Neural progenitor cell (in vitro differentiated cells): Measurements from ENCODE around the gene GREB1L. TPM values are rescaled to one million over a fixed set of nuclear protein-coding genes. Genes with fewer than 3 reads are reported as not detected.

Source experiments
- DNase-seq: peaks from one replicate; pipeline ENCODE4 v3.0.0-alpha.2; 2016; ENCODE audit warnings: low spot score
- H2AFZ ChIP-seq: fragments of 200-600 bp; sonication (generic); replicated peaks from 2 replicates; pipeline ENCODE4 v1.6.1; 2016; ENCODE audit warnings: antibody characterized with exemption
- H3F3A ChIP-seq: fragments of 200-600 bp; sonication (generic); 2 replicates; pipeline ENCODE4 v1.6.1; 2016; ENCODE audit warnings: antibody characterized with exemption, low read depth
- H3K27ac ChIP-seq: fragments of 200-600 bp; sonication (generic); 2 replicates; pipeline ENCODE4 v1.5.1; 2016; ENCODE audit warnings: mild to moderate bottlenecking
- H3K27me3 ChIP-seq: fragments of 200-600 bp; sonication (generic); 2 replicates; pipeline ENCODE4 v1.6.1; 2016; ENCODE audit warnings: mild to moderate bottlenecking, moderate library complexity
- H3K36me3 ChIP-seq: fragments of 200-600 bp; sonication (generic); 2 replicates; pipeline ENCODE4 v1.5.1; 2016
- H3K4me1 ChIP-seq: fragments of 200-600 bp; sonication (generic); 2 replicates; pipeline ENCODE4 v1.6.1; 2016; ENCODE audit warnings: mixed run types
- H3K4me2 ChIP-seq: fragments of 200-600 bp; sonication (generic); 2 replicates; pipeline ENCODE4 v1.6.1; 2016
- H3K4me3 ChIP-seq: fragments of 200-600 bp; sonication (generic); 2 replicates; pipeline ENCODE4 v1.5.1; 2016
- H3K79me2 ChIP-seq: fragments of 200-600 bp; sonication (generic); 2 replicates; pipeline ENCODE4 v1.6.1; 2016; ENCODE audit warnings: low read depth
- H3K9ac ChIP-seq: fragments of 200-600 bp; sonication (generic); 2 replicates; pipeline ENCODE4 v1.6.1; 2016
- H3K9me3 ChIP-seq: fragments of 200-600 bp; sonication (generic); 2 replicates; pipeline ENCODE4 v1.5.1; 2016; ENCODE audit warnings: low read depth
- H4K20me1 ChIP-seq: fragments of 200-600 bp; sonication (generic); 2 replicates; pipeline ENCODE4 v1.6.1; 2016; ENCODE audit warnings: low read depth
- H3K27ac Mint-ChIP-seq: 3 replicates; pipeline ENCODE4 v1.8.0; 2021; ENCODE audit warnings: mixed read lengths
- H3K27me3 Mint-ChIP-seq: 2 replicates; pipeline ENCODE4 v1.8.0; 2022; ENCODE audit warnings: low read depth, mild to moderate bottlenecking, inconsistent platforms, moderate library complexity, mixed read lengths; ENCODE audit not compliant: insufficient read depth
- H3K36me3 Mint-ChIP-seq: 3 replicates; pipeline ENCODE4 v1.8.0; 2021; ENCODE audit warnings: mixed read lengths
- H3K4me1 Mint-ChIP-seq: 3 replicates; pipeline ENCODE4 v1.8.0; 2021; ENCODE audit warnings: mixed read lengths
- H3K4me3 Mint-ChIP-seq: 3 replicates; pipeline ENCODE4 v1.8.0; 2021; ENCODE audit warnings: mild to moderate bottlenecking, moderate library complexity, mixed read lengths
- H3K9me3 Mint-ChIP-seq: 3 replicates; pipeline ENCODE4 v1.8.0; 2020; ENCODE audit warnings: mixed read lengths
- EZH2 ChIP-seq: fragments of 200-600 bp; sonication (generic); IDR thresholded peaks from 2 replicates; pipeline ENCODE4 v1.6.1; 2017; ENCODE audit warnings: antibody characterized with exemption, mild to moderate bottlenecking, moderate library complexity
- EZH2phosphoT487 ChIP-seq: fragments of 200-600 bp; sonication (generic); IDR thresholded peaks from 2 replicates; pipeline ENCODE4 v1.6.1; 2017; ENCODE audit warnings: antibody characterized with exemption
- total RNA-seq: library from RNA; depleted of rRNA; stranded (reverse); fragments of >200 nt; gene quantifications from 2 replicates; pipeline ENCODE4 v1.2.3, GENCODE V29; 2015; ENCODE audit warnings: low replicate concordance
- TF ChIP-seq, protein P1 (sequence below): fragments of 200-600 bp; sonication (generic); IDR thresholded peaks from 2 replicates; pipeline ENCODE4 v1.5.1; 2017; ENCODE audit warnings: antibody characterized with exemption, mild to moderate bottlenecking

The GREB1L gene
- total RNA-seq, 1 donor from 2014 or later = 278 TPM

DNA sequence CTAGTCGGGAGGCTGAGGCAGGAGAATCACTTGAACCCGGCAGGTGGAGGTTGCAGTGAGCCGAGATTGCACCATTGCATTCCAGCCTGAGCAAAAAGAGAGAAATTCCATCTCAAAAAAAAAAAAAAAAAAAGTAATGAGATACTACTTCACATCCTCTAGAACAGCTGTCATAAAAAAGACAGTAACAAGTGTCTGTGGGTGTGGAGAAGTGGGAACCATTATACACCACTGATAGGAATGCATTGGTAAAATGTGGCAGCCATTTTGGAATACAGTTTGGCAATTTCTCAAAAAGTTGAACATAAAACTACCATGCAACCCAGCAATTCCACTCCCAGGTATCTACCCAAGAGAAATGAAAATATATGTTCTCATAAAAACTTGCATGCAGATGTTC, 166.6 kb downstream of the GREB1L start:
- H4K20me1 ChIP-seq = peaks cover 14% of the 10 kb centered on the region
- peaks cover 52% of the 10 kb centered on the region for H3K36me3 ChIP-seq
- H3K4me3 ChIP-seq = no peak overlapping the region
- Mint-ChIP-seq H3K4me3 (no peak overlapping the region), H3K27ac (no peak overlapping the region), H3K36me3 (peaks cover 32% of the 10 kb centered on the region), H3K4me1 (no peaks in the 10 kb centered on the region), H3K9me3 (no peaks in the 10 kb centered on the region), H3K27me3 (peaks cover 3% of the 10 kb centered on the region)
- H3K4me2 ChIP-seq = no peak overlapping the region
- H2AFZ ChIP-seq = no peak overlapping the region
- H3K9ac ChIP-seq = no peak overlapping the region
- H3K27ac ChIP-seq = no peak overlapping the region
- H3K27me3 ChIP-seq = no peaks in the 10 kb centered on the region
- no peak for DNase-seq
- H3K79me2 ChIP-seq = peaks cover 34% of the 10 kb centered on the region
- H3F3A ChIP-seq = peaks cover 41% of the 10 kb centered on the region
- H3K9me3 ChIP-seq = no peaks in the 10 kb centered on the region
- peaks cover 6% of the 10 kb centered on the region for H3K4me1 ChIP-seq
- TF ChIP-seq EZH2phosphoT487 (no peak), EZH2 (no peak)
- TF ChIP-seq, protein P1, sequence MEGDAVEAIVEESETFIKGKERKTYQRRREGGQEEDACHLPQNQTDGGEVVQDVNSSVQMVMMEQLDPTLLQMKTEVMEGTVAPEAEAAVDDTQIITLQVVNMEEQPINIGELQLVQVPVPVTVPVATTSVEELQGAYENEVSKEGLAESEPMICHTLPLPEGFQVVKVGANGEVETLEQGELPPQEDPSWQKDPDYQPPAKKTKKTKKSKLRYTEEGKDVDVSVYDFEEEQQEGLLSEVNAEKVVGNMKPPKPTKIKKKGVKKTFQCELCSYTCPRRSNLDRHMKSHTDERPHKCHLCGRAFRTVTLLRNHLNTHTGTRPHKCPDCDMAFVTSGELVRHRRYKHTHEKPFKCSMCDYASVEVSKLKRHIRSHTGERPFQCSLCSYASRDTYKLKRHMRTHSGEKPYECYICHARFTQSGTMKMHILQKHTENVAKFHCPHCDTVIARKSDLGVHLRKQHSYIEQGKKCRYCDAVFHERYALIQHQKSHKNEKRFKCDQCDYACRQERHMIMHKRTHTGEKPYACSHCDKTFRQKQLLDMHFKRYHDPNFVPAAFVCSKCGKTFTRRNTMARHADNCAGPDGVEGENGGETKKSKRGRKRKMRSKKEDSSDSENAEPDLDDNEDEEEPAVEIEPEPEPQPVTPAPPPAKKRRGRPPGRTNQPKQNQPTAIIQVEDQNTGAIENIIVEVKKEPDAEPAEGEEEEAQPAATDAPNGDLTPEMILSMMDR = no peak

DNA sequence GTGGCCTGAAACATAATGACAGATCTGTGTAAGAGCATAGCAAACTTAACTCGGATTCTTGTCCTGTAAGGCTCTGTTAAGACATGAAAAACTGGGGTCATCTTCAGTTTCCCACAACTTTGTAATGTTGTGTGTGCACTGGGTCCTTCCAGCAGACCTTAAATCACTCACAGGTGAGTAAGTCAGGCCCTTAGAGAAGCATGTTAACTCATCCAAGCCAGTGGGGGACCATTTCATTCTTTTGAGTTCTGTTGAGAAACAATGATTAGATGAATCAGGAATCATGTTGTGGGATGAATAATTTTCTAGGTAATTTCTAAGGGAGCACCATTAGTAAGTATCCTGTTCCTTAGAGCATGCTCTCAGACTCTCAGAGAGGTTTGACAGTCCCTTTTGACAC, 191.4 kb downstream of the GREB1L start:
- Histone ChIP-seq H3K4me2 (no peak overlapping the region), H3K4me1 (no peaks in the 10 kb centered on the region), H3K9me3 (no peaks in the 10 kb centered on the region), H3K27ac (no peak overlapping the region), H3K4me3 (no peak overlapping the region), H2AFZ (no peak overlapping the region), H3F3A (peaks cover 12% of the 10 kb centered on the region), H4K20me1 (peaks cover 44% of the 10 kb centered on the region), H3K79me2 (peaks cover 64% of the 10 kb centered on the region), H3K9ac (no peak overlapping the region), H3K36me3 (peaks cover 23% of the 10 kb centered on the region), H3K27me3 (no peaks in the 10 kb centered on the region)
- Mint-ChIP-seq H3K4me1 (no peaks in the 10 kb centered on the region), H3K27me3 (peaks cover 2% of the 10 kb centered on the region), H3K9me3 (peaks cover under 1% of the 10 kb centered on the region), H3K36me3 (peaks cover 27% of the 10 kb centered on the region), H3K27ac (no peak overlapping the region), H3K4me3 (no peak overlapping the region)
- DNase-seq = no peak
- no peak for TF ChIP-seq EZH2phosphoT487
- TF ChIP-seq EZH2 = no peak
- TF ChIP-seq, protein P1 = no peak

DNA sequence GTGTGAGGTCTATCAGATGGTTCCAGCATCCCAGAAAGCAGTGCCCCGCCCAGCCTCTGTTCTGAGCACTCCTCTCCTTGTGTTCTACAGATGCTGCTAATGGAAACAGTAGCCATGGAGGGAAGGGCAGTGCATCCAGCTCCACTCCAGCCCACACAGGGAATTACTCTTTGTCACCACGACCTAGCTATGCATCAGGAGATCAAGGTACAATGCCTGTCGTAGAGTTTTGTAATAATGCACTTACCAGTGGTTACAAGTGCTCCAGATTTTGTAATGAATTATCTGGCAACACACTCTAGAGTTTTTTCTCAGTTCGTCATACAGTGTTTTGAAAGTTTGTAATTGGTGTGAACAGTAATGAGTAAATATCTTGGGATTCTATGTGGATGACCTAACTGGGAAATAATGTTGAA, 197.4 kb downstream of the GREB1L start:
- TF ChIP-seq, protein P1 = no peak
- TF ChIP-seq EZH2 (no peak), EZH2phosphoT487 (no peak)
- no peak for DNase-seq
- no peak overlapping the region for H3K4me2 ChIP-seq
- no peaks in the 10 kb centered on the region for H3K9me3 ChIP-seq
- H4K20me1 ChIP-seq = peaks cover 19% of the 10 kb centered on the region
- H3K4me1 Mint-ChIP-seq = no peaks in the 10 kb centered on the region
- no peak overlapping the region for H3K4me3 Mint-ChIP-seq
- no peak overlapping the region for H2AFZ ChIP-seq
- no peak overlapping the region for H3K4me3 ChIP-seq
- H3F3A ChIP-seq = peaks cover 49% of the 10 kb centered on the region
- no peaks in the 10 kb centered on the region for H3K27me3 Mint-ChIP-seq
- H3K27ac ChIP-seq = no peak overlapping the region
- peaks cover 11% of the 10 kb centered on the region for H3K79me2 ChIP-seq
- H3K27ac Mint-ChIP-seq = no peak overlapping the region
- peaks cover 54% of the 10 kb centered on the region for H3K36me3 Mint-ChIP-seq
- no peaks in the 10 kb centered on the region for H3K27me3 ChIP-seq
- no peak overlapping the region for H3K9ac ChIP-seq
- H3K4me1 ChIP-seq = no peaks in the 10 kb centered on the region
- no peaks in the 10 kb centered on the region for H3K9me3 Mint-ChIP-seq
- H3K36me3 ChIP-seq = peaks cover 47% of the 10 kb centered on the region
